Psoas muscle (tissue), 8 donors: ENCODE data around the gene CCDC3. TPM values are rescaled to one million over a fixed set of nuclear protein-coding genes. Genes with fewer than 3 reads are reported as not detected.

ENCODE experiments used
- ATAC-seq, 4 donors: fragments of 200-7000 bp; cut with Tn5 transposase; one replicate each; pipeline ENCODE4 v1.9.1; 2020; ENCODE audit warnings: moderate library complexity in 3 of 4, mild to moderate bottlenecking in 2 of 4
- DNase-seq, 2 donors: peaks; one replicate each; pipeline ENCODE4 v3.0.0-alpha.2; 2020
- H3K27ac ChIP-seq: fragments of 200-600 bp; one replicate; pipeline ENCODE4 v1.8.0; 2022
- H3K27me3 ChIP-seq, 3 donors: fragments of 200-600 bp in 1 of 3; one replicate each; pipeline versions ENCODE4 v1.6.1 to v1.8.0; 2013 to 2022; ENCODE audit warnings: low read length in 2 of 3, mild to moderate bottlenecking in 2 of 3, moderate library complexity in 1 of 3; ENCODE audit not compliant: insufficient read depth in 3 of 3
- H3K36me3 ChIP-seq, 2 donors: fragments of 200-600 bp in 1 of 2; one replicate each; pipeline versions ENCODE4 v1.6.1 to v1.8.0; 2013 to 2022; ENCODE audit warnings: low read depth in 1 of 2, mild to moderate bottlenecking in 1 of 2, moderate library complexity in 1 of 2; ENCODE audit not compliant: insufficient read depth in 1 of 2
- H3K4me1 ChIP-seq: fragments of 200-600 bp; one replicate; pipeline ENCODE4 v1.8.0; 2022
- H3K4me3 ChIP-seq: fragments of 200-600 bp; one replicate; pipeline ENCODE4 v1.8.0; 2022; ENCODE audit warnings: mild to moderate bottlenecking
- H3K9me3 ChIP-seq: fragments of 200-600 bp; one replicate; pipeline ENCODE4 v1.8.0; 2022
- WGBS, 3 donors: extraction: QIAGEN DNeasy Blood & Tissue Kit; methylation state at CpG; one replicate each; pipeline versions ENCODE4 v1.1.6 to v1.1.7; 2013; 5-methylcytosine and 5-hydroxymethylcytosine counted together
- intact Hi-C, 2 donors: fragments of 100-400 bp; cut with DNase I; formaldehyde crosslinking; loops; one replicate each; pipeline versions ENCODE4 v1.11.0 to v1.14.2; 2022
- polyA plus RNA-seq, 3 donors: library from polyadenylated mRNA; stranded (reverse); fragments of 200-250 nt; gene quantifications; one replicate each; pipeline ENCODE4 v1.2.3, GENCODE V29; 2013
- total RNA-seq, 4 donors: library from RNA; stranded (reverse); fragmentation: NEBNext Ultra II Directional in 2 of 4; extraction: Animal tissue kit (Norgen Biotek cat#: 25700) in 2 of 4; gene quantifications; one replicate each; pipeline versions ENCODE4 v1.2.1 to v1.2.4, GENCODE V29; 2021 to 2023
- TF ChIP-seq, protein P1 (sequence below): fragments of 200-600 bp; IDR thresholded peaks from one replicate; pipeline ENCODE4 v1.8.0; 2022; ENCODE audit warnings: antibody characterized with exemption
- donor health status: healthy with polysubstance abuse.
- donor health status: DM: no; HTN: no; CAD: no; lungs with moderate emphysema.
- donor health status: Bipolar disorder and iron deficiency.
- donor health status: healthy.
- donor health status: DM: yes; HTN: yes; CAD: no.
- donor health status: DM: no; HTN: no; CAD: no.
- donor health status: DM: no; HTN: no; CAD: no.
- donor health status: DM: yes; HTN: yes; CAD: no.

Gene CCDC3
- total and polyA plus RNA-seq, 7 donors = 1.7 to 54.2 (median 6.2) TPM

DNA sequence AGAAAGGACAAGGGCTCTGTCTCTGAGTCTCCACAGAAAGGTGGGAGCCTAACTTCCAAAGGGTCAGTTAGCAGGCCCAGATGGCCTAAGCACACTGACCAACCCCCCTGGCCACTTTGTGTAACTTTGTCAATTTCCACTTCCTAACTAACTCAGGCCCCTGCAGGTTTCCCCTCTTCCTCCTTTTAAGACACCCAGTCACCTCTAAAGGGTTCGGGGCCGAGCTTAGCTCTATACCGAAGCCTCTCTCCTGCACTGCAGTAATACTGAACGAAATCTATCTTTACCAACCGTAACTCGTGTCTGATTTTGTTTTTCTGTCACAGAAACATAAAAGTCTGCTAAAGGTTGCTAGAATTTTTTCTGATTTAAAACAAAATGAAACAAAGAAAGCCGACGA lies 44.4 kb downstream of the CCDC3 start:
- Histone ChIP-seq H3K4me3 (no peak overlapping the region), H3K36me3 (no peaks in the 10 kb centered on the region), H3K27me3 (peaks cover 0 to 8% (median 0%) of the 10 kb centered on the region in 3 donors), H3K9me3 (peaks cover 7% of the 10 kb centered on the region), H3K4me1 (no peaks in the 10 kb centered on the region), H3K27ac (no peak overlapping the region)
- DNase-seq (no peak), ATAC-seq (no peak)
- TF ChIP-seq, protein P1, sequence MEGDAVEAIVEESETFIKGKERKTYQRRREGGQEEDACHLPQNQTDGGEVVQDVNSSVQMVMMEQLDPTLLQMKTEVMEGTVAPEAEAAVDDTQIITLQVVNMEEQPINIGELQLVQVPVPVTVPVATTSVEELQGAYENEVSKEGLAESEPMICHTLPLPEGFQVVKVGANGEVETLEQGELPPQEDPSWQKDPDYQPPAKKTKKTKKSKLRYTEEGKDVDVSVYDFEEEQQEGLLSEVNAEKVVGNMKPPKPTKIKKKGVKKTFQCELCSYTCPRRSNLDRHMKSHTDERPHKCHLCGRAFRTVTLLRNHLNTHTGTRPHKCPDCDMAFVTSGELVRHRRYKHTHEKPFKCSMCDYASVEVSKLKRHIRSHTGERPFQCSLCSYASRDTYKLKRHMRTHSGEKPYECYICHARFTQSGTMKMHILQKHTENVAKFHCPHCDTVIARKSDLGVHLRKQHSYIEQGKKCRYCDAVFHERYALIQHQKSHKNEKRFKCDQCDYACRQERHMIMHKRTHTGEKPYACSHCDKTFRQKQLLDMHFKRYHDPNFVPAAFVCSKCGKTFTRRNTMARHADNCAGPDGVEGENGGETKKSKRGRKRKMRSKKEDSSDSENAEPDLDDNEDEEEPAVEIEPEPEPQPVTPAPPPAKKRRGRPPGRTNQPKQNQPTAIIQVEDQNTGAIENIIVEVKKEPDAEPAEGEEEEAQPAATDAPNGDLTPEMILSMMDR = no peak
- 84 to 89% (median 87%) methylated on average over 8 of the region's 8 CpGs for WGBS, 3 donors
- intact Hi-C loops = no loop called here

DNA sequence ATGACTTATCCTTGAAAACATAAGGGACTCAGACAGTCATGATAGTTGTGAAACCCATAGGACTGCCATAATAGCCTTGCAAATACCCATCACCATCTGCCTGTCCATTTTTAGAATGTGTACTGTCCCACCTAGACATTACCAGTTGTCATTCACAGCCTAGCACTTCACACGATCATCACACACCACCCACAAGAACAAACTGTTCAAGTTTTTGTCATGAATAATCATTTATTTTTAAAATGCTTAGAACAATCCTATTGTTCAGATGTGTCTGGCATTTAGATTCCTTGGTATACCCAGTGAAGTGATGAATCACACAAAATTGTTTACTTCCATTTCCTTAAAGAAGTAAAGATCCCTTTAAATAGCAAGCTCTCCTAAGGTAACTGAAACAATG lies 46.6 kb downstream of the CCDC3 start:
- intact Hi-C loops = no loop called here
- 0 to 1% (median 0%) methylated on average over 1 of the region's 1 CpG for WGBS, 3 donors
- Histone ChIP-seq H3K27me3 (no peaks in the 10 kb centered on the region), H3K9me3 (peaks cover 7% of the 10 kb centered on the region), H3K4me3 (no peak overlapping the region), H3K27ac (no peak overlapping the region), H3K4me1 (no peaks in the 10 kb centered on the region), H3K36me3 (no peaks in the 10 kb centered on the region)
- ATAC-seq = peak in 2 of 4 donors; percentile 82 to 83
- TF ChIP-seq, protein P1 = no peak
- DNase-seq = no peak

DNA sequence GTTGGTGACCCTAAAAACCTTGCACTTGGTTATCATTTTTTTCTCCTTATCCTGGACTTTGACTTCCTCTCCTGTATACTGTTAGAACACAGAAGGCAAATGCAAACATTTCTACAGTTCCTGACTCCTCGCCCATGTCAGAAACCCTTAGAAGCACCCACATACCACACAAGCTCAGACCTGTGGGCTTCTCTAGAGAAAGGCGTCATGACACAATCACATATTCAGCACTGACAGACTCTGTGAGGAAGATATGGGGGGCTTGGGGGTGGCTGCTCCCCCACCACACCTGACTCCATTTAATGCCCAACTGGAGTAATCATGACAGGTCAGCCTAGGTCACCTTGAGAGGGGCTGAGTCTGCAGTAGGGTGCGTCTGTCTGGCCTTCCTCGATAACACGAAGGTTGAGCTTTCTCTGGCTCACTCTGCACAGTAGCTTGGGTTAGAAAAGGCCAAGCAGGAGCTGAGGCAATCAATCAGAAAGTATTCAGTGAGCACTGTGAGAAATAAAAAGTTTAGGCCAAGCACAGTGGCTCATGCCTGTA lies 50.9 kb downstream of the CCDC3 start:
- Histone ChIP-seq H3K27me3 (no peaks in the 10 kb centered on the region), H3K9me3 (no peaks in the 10 kb centered on the region), H3K4me1 (no peaks in the 10 kb centered on the region), H3K36me3 (no peaks in the 10 kb centered on the region), H3K27ac (no peak overlapping the region), H3K4me3 (no peak overlapping the region)
- TF ChIP-seq, protein P1 = no peak
- ATAC-seq (no peak), DNase-seq (no peak)
- 89 to 95% (median 91%) methylated on average over 5 of the region's 5 CpGs for WGBS, 3 donors
- intact Hi-C loops = no loop called here

DNA sequence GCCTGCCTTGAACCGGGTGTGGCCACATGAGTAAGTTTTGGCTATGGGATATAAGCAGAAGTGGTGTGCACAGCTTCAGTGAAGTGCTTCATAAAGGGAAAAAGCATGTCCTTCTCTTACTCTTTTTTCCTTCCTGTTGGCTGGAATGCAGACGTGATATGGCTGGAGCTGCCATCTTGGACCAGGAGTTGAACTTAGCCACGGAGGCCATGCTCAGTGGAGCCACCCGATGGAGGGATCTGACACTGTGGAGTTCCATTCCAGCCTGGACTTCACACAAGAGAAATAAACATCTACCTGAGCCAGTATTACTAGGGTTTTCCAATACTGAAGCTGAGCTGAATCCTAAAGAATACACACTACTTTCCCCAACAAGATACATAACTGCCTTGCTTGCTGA lies 52.3 kb downstream of the CCDC3 start:
- 78 to 84% (median 79%) methylated on average over 4 of the region's 4 CpGs for WGBS, 3 donors
- DNase-seq = no peak
- TF ChIP-seq, protein P1 = no peak

DNA sequence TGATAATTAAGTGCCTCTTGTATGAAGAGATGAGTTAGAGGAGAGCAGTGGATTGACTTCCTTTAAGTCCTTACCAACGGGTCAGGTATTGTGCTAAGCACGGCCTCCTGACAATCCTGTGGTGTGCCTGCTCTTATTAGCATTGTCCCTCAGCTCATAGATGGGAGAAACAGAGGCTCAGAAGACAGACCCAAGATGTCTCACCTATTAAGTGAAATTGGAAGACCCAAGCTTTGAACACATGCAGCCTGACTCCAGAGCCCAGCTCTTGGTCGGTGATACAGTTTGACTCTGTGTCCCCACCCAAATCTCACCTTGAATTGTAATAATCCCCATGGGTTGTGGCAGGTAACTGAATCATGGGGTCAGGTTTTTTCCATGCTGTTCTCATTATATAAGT lies 53.8 kb downstream of the CCDC3 start:
- intact Hi-C loops = no loop called here
- no peak overlapping the region for H3K27ac ChIP-seq
- no peaks in the 10 kb centered on the region for H3K36me3 ChIP-seq
- DNase-seq = no peak
- H3K27me3 ChIP-seq = no peaks in the 10 kb centered on the region
- WGBS, 3 donors = 92 to 97% (median 95%) methylated on average over 3 of the region's 3 CpGs
- H3K9me3 ChIP-seq = no peaks in the 10 kb centered on the region
- no peaks in the 10 kb centered on the region for H3K4me1 ChIP-seq
- no peak overlapping the region for H3K4me3 ChIP-seq
- TF ChIP-seq, protein P1 = no peak
- no peak for ATAC-seq

More for the DNA sequence above, 52.3 kb downstream of the CCDC3 start:
- no peak overlapping the region for H3K4me3 ChIP-seq
- H3K4me1 ChIP-seq = no peaks in the 10 kb centered on the region
- H3K36me3 ChIP-seq = no peaks in the 10 kb centered on the region
- H3K27ac ChIP-seq = no peak overlapping the region
- ATAC-seq = no peak
- no peaks in the 10 kb centered on the region for H3K27me3 ChIP-seq
- intact Hi-C loops = no loop called here
- H3K9me3 ChIP-seq = no peaks in the 10 kb centered on the region
